HG03439 (cell line): ENCODE measurements around the gene PLTP.
"Not testable (repeated sequence)": the region's sequence is repeated elsewhere in the genome, so short reads cannot be mapped to it uniquely, and the experiment has no call there.

Experiments used
- ATAC-seq: cut with Tn5 transposase; IDR thresholded peaks from one replicate; pipeline ENCODE4 v1.9.1; 2021; ENCODE audit warnings: mild to moderate bottlenecking, moderate library complexity; ENCODE audit not compliant: unreplicated experiment

The PLTP gene

DNA sequence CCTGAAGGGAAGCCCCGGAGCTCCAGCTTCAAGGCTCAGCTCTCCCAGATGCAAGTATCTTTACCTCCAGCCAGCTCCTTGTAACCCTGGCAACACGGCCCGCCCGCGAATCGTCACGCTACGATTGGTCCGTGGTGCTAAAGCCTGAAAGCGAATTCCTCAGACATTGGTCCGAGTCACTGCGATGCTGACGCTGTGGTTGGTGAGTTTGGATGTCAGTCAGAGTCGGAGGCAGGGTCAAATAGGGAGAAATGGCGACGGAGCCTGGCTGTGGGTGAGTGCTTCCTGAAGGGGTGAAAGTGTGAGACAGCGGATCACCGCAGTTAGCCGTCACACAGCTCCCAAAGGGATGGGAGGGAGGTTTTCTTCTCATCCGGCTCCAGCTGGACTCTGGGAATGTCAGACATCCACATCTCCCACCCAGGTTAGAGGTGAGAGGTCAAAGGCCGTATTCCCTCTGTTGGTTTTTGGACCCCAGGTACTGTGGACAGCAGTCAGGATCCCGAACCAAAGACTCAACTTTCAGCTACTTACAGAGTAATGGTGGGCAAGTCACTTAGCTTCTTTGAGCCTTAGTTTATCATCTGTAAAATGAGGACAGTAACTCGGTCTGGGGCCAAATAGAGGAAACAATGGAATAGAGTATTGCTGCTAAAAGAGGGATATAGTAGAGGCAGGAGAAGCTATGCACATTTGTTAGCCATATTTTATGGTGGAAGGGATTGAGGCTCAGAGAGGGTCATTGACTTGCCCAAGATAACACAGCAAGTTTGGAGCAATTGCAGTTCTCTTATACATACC lies 30.8 kb downstream of the PLTP start, which contains the start of gene ZSWIM1:
Gene ZSWIM1 (plus strand): TSS at position 240 of the 801 bp plus-strand sequence. CDS start 1,366 bp downstream, outside the sequence.
- peak; percentile 95 for ATAC-seq

DNA sequence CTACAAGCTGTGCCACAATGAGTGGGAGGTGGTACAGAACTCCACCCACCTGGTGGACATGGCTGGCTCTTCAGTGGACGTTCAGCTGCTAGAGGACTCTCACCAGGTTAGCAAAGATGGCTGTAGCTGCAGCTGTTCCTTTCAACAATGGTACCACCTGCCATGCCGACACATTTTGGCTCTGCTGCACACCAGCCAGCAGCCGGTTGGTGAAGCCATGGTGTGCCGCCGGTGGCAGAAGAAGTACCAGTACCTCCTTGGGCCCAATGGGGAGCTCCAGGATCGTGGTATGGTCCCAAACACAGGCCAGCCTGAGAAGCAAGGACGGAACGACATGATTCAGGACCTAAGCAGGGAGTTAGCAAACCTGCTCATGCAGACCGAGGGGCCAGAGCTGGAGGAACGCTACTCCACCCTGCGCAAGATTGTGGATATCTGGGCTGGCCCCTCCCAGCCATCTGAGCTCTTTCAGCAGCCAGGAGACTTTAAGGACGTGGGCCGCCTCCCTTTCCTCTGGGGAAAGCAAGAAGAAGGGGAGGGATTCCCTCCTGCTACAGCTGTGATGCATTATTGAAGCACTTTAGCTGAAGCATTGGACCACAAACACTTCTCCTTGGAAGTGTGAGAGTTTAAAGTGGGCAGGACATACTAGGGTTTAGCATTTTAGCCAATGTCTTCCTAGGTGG lies 33.7 kb downstream of the PLTP start:
- no peak for ATAC-seq

DNA sequence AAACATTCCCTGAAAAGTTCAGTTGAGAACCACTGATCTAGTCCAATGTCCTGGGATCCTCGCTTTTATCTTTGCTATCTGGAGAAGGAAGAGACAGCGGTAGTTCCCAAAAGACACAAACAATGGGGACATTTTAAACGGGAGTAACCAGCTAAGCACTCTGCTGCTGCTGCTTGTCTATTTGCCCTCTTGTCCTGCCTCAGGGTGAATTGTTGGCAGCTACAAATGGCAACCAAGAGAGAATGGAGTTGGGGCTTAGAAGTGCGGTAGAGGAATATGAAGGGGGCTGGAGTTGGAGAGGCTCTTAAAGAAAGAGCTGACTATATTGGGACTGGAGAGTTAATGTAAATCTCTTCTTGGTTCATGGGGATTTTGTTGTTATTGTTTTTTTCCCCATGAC lies 37.4 kb downstream of the PLTP start:
- ATAC-seq: no peak

DNA sequence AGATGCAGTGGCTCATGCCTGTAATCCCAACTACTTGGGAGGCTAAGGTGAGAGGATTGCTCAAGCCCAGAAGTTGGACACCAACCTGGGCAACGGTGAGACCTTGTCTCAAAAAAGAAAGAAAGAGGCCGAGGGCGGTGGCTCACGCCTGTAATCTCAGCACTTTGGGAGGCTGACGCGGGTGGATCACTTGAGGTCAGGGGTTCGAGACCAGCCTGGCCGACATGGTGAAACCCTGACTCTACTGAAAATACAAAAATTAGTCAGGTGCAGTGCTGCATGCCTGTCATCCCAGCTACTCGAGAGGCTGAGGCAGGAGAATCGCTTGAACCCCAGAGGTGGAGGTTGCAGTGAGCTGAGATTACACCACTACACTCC lies 37.9 kb downstream of the PLTP start:
- ATAC-seq: not testable (repeated sequence)

DNA sequence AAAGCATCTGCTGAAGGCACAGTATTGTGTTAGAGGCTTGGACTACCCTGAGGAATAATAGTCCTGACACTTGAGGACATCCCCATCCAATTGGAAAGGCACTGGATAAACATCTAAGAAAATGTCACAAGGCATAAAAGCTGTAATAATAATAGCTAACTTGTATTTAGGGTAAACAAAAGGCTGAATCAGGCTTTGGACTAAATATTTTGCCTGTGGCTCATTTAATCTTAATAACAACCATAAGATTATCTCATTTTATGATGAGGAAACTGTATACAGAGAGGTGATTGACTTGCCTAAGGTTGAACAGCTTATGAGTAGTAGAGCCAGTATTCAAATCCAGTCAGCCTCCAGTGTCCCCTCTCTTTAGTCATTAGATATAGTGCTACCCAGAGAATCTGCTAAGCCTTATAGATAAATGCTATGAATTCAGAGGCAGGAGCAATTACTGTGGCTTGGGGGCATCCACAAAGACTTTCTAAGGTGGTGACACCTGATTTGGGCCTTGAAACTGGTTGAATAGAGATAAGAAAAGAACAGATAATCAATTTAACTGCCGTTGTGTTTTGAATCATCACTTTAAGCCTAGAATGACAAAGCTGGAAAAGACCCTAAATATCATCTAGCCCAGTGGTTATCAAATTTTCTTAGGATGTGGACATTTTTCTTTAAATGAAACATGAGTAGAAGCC lies 38.4 kb downstream of the PLTP start:
- ATAC-seq: no peak

DNA sequence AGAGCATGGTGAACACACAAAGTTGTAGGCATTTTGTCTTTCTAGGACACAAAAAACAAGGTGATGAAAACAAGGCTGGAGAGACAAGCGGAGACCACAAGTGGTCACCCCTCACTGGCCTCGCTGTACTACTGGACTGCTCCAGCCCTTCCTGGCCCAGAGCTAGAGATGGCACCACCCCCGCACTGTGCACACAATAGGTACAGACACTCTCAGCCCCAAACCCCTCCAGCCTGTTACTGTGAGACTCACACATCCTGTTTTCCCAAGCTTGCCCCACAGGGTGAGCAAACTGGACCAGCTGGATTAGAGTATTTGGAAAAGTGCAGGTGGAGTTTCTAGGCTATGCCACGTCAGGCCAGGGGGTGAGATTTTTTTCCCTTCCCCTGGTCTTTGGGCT lies 39.3 kb downstream of the PLTP start:
- no peak for ATAC-seq

DNA sequence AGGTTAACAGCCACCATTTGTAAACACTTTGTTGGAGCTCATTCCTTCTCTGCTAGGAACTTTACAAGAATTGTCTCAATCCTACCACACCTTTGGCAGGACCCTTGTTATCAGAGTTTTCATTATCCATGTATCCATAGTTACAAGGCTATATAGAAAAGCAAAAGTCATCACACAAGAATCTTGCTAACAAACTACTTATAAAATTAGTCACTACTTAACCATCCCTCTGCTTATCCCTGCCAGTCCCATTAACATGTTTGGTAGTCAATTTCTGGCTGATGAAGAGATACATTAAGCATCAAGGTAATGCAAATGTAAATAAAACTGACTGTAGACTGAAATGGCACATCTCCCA lies 44.2 kb downstream of the PLTP start:
- no peak for ATAC-seq

DNA sequence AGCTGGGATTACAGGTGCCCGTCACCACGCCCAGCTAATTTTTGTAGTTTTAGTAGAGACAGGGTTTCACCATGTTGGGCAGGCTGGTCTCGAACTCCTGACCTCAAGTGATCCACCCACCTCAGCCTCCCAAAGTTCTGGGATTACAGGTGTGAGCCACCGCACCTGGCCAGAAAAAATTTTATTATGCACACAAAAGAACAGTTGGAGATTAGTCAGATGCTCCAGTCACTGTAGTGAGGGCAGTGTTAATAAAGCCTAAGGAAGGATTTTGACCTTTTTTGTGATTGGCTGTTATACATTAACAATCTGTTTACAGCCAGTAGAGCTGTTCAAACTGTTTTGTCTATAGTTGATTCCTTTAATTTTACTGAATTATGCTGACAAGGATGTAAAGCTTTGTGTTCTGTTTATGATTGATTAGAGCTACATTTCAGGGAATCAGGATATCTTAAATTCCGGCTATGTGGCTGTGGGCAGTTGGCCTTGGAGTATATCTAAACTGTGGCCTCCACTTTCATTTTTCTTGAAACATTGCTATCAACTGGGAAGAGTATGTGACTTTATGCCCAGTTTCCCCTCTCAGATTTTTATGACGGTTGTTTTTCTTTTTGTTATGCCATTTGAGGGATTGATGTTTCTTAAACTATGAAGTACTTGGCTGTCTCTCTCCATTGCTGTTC lies 44.7 kb downstream of the PLTP start:
- ATAC-seq: no peak

DNA sequence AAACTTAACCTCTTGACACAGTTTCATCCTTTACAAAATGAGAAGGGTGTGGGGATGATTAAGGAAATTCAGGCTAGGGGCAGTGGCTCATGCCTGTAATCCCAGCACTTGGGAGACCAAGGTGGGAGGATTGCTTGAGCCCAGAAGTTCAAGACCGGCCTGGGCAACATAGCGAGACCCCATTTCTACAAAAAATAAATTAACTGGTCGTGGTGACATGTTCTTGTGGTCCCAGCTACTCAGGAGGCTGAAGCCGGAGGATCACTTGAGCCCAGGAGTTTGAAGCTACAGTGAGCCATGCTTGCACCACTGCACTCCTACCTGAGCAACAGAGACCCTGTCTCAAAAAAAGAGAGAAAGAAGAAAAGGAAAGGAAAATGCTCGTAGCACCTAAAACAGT lies 45.5 kb downstream of the PLTP start:
- no peak for ATAC-seq

DNA sequence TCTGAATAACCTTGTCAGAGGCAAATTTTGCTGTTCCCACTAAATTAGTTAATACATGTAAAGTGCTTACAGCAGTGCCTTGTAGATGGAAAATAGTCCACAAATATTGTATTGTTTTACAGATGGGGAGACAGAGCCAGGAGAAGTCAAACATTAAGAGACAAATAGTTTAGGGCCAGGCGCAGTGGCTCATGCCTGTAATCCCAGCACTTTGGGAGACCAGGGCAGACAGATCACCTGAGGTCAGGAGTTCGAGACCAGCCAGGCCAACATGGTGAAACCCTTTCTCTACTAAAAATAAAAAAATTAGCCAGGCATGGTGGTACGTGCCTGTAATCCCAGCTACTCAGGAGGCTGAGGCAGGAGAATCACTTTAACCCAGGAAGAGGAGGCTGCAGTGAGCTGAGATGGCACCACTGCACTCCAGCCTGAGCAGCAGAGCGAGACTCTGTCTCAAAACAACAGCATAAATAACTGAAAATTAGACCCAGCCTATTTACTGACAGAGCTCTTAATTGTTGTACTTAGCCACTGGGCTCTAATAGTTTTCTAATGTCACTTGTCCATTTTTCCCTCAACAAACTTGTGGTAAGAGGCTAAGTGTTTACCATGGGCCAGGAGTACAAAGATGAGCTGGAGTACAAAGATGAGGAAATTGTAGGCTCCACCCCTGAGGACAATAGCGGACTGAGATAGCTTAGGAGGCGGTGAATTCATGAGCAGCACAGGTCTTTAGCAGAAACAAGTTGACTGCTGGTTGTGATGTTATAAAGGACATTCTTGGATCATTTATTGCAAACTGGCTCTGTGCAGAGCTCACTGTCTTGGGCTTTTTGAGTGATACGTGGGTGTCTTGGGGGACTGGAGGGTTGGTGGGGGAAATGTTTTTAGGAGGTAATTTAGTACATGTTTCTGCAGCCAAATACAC lies 48.1 kb downstream of the PLTP start:
- no peak for ATAC-seq

DNA sequence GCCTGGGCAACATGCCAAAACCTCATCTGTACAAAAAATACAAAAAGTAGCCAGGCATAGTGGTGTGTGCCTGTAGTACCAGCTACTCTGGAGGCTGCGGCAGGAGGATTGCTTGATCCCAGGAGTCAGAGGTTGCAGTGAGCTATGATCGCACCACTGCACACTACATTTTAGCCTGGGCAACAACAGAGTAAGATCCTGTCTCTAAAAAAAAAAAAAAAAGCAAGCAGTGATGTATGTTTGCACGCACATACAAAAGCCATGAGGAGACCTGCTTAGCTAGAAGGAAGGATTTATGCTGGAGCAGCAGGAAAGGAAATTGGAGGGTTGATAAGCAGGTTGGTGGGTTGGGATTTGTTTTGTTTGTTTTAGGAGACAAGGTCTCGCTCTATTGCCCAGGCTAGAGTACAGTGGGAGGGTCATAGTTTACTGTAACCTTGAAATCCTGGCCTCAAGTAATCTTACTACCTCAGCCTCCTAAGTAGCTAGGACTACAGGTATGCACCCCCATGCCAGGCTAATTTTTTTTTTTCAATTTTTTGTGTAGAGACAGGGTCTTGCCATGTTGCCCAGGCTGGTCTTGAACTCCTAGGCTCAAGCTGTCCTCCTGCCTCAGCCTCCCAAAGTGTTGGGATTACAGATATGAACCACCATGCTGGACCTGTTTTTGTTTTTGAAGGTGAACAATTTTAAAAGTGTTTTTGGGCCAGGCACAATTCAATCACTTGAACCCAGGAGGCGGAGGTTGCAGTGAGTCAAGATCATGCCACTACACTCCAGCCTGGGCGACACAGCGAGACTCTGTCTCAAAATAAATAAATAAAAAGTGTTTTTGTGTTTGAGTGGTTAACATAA lies 50.5 kb downstream of the PLTP start:
- ATAC-seq: no peak

DNA sequence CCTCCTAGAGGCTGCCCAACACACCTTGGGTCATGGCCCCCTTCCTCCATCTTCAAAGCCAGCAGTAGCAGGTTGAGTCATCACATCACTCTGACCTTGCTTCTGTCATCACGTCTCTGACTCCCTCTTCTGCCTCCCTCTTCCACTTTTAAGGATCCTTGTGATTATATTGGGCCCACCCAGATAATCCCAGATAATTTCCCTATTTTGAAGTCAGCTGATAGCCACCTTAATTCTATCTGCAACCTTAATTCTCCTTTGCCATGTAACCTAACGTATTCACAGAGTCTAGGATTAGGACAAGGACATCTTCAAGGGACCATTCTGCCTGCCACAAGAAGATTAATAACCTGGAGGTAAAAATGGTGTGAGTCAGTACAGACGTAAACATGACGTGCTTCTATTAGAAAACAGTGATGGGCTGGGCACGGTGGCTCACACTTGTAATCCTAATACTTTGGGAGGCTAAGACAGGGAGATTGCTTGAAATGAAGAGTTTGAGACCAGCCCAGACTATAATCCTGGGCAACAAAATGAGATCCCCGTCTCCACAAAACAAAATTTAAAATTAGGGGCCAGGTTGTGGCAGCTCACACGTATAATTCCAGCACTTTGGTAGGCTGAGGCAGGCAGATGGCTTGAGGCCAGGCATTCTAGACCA lies 51.3 kb downstream of the PLTP start:
- no peak for ATAC-seq

DNA sequence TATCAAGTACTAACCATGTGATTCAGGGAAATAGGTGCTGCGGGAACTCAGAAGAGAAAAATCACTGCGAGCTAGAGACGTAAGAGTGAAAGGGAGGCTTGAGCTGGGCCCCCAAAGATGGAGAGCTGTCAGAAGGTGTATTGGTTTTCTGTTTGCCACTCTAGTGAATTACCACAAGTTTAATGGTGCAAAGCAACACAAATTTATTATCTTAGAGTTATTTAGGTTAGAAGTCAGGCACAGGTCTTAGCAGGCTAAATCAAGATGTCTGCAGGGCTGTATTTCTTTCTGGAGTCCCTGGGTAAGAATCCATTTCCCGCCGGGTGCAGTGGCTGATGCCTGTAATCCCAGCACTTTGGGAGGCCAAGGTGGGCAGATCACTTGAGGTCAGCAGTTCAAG lies 52.0 kb downstream of the PLTP start:
- no peak for ATAC-seq

DNA sequence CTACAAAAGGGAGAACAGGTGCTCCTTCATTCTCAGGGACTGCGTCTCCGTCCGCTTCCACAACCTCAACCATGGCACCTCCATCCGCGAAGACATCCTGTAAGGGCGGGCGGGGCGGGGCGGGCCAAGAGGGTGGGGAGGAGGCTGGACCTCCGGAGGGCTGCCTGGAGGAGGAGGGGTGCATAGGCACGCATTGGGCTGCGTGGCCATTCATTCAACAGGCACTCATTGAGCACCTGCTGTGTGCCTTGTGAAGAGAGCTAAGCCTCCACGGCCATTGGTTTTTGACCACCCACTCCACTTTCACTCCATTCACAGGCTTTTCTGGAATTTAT lies 54.1 kb downstream of the PLTP start:
- peak; percentile 14 for ATAC-seq

DNA sequence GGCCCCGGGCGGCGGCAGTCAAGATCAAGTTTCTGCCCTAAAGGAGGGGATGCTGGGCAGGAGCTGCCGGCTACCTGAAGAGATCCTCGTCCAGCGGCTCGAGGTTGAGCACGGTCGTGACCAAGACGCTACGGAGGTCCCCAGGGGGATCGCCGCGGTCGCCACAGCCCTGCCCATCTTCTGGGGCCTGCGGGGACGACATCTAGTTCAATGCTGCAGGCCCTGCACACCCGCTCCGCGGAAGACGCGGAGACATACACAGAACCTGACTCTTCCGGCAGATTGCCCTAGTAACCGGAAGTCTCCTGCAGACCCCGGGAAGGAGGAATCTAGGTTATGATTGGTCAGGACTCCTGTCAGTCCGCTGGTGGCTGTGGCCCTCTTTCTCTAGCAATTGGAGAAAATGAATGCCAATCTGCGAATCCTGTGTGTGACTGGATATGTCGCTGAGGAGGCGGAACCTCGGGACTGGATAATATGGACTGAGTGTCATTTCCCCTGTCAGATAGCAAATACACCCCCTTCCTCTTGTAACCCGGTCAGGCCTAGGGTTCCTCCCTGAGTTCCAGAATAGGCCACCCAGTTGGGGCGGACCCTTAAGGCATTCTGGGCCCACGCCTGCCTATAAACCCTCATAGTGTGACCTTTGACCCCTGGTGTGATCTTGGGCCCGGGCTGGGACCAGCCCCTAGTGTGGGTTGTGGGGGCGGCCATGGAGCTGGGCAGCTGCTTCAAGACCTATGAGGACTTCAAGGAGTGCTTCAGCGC lies 54.7 kb downstream of the PLTP start, which contains the start of the genes ACOT8 and ZSWIM3:
Gene ACOT8 (minus strand): TSS at position 279 of the 768 bp plus-strand sequence. CDS start 77 bp downstream, at position 202.
Gene ZSWIM3 (plus strand): TSS at position 501 of the 768 bp plus-strand sequence. CDS start 212 bp downstream, at position 713.
- peak; percentile 94 for ATAC-seq

DNA sequence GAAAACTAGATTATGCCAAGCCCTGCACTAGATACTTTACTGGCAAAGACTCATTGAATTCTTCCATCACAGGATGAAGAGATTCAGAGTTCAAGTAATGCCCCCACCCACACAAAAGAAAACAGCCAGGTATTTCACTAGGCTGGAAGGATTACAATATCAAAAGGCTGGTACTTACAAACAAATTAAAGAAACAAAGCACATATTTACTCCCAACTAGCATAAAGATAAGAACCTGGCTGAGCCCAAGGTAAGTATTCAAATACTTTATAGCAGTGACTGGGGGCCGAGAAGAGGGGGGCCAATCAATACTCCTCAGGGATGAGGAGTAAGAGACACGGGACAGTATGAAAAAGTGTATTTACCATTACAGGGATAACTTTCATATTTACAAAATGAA lies 58.5 kb downstream of the PLTP start:
- no peak for ATAC-seq

DNA sequence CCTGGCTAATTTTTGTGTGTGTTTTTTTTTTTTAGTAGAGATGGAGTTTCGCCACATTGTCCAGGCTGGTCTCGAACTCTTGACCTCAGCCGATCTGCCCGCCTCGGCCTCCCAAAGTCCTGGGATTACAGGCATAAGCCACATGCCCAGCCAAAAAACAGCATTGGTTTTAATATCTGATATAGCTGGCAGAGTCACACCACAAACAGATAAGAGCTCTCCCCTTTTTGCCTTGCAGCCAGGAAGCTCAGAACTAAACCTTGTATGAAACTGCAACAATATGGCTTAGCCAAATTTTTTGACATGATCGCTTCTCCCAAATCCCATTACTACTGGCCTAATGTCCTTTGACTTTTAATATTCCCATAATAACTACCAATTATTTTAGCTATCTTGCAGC lies 59.6 kb downstream of the PLTP start:
- no peak for ATAC-seq

DNA sequence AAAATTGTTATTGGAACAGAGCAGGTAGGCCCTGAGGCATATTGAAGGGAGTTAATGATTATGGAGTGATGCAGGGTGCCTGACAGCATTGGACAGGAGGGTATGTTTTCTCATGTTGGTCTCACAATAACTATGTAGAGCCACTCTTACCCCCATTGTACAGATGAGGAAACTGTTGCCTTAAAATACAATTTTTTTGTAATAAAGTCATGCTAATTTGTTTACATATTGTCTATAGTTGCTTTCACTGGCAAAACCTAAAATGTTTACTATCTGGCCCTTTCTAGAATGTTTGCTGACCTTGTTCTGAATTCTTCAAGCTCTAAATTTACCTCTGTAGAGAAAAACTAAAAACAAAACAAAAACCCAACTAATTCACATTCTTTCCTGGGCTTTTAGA lies 60.5 kb downstream of the PLTP start:
- ATAC-seq: no peak
